ENCODE data around the gene GNB1L. TPM values are rescaled to one million over a fixed set of nuclear protein-coding genes. Genes with fewer than 3 reads are reported as not detected.

GNB1L gene
- total RNA-seq, 1 donor from 2014 or later = 3.7 TPM

- no peak for TF ChIP-seq CTCF (IDR thresholded peaks at IDR 0.05; ENCODE audit: unreplicated experiment)
- peaks cover 17% of the 10 kb centered on the region for H3K4me1 Mint-ChIP-seq (ENCODE audit: unreplicated experiment)
- peaks cover 3% of the 10 kb centered on the region for H3K36me3 Mint-ChIP-seq (ENCODE audit: low read depth, unreplicated experiment)
- no peak overlapping the region for H3K4me3 Mint-ChIP-seq (ENCODE audit: unreplicated experiment)
- no peaks in the 10 kb centered on the region for H3K9me3 Mint-ChIP-seq (ENCODE audit: unreplicated experiment)
- no peak for DNase-seq (ENCODE audit: low spot score)
- H3K27ac Mint-ChIP-seq (ENCODE audit: unreplicated experiment) = no peak overlapping the region
- H3K27me3 Mint-ChIP-seq (ENCODE audit: unreplicated experiment) = peaks cover 12% of the 10 kb centered on the region
Measured at GRCh38 chr22:19748139-19748538, 106.5 kb downstream of the GNB1L start.

GRCh38 chr22:19747551-19747950, 107.1 kb downstream of the GNB1L start:
- Mint-ChIP-seq H3K4me3 (ENCODE audit: unreplicated experiment) (no peak overlapping the region), H3K27ac (ENCODE audit: unreplicated experiment) (no peak overlapping the region), H3K4me1 (ENCODE audit: unreplicated experiment) (peaks cover 17% of the 10 kb centered on the region), H3K27me3 (ENCODE audit: unreplicated experiment) (peaks cover 7% of the 10 kb centered on the region), H3K9me3 (ENCODE audit: unreplicated experiment) (no peaks in the 10 kb centered on the region), H3K36me3 (ENCODE audit: low read depth, unreplicated experiment) (peaks cover 3% of the 10 kb centered on the region)
- DNase-seq (ENCODE audit: low spot score) = no peak
- no peak for TF ChIP-seq CTCF (IDR thresholded peaks at IDR 0.05; ENCODE audit: unreplicated experiment)

GRCh38 chr22:19746726-19747125, 107.9 kb downstream of the GNB1L start:
- no peak overlapping the region for H3K27ac Mint-ChIP-seq (ENCODE audit: unreplicated experiment)

GRCh38 chr22:19745155-19746101, 109.2 kb downstream of the GNB1L start:
- TF ChIP-seq CTCF (IDR thresholded peaks at IDR 0.05; ENCODE audit: unreplicated experiment) = no peak
- H3K4me1 Mint-ChIP-seq (ENCODE audit: unreplicated experiment) = peaks cover 17% of the 10 kb centered on the region
- DNase-seq (ENCODE audit: low spot score) = no peak
- H3K36me3 Mint-ChIP-seq (ENCODE audit: low read depth, unreplicated experiment) = peaks cover 3% of the 10 kb centered on the region
- H3K9me3 Mint-ChIP-seq (ENCODE audit: unreplicated experiment) = no peaks in the 10 kb centered on the region
- H3K27me3 Mint-ChIP-seq (ENCODE audit: unreplicated experiment) = peaks cover 10% of the 10 kb centered on the region
- no peak overlapping the region for H3K4me3 Mint-ChIP-seq (ENCODE audit: unreplicated experiment)
- H3K27ac Mint-ChIP-seq (ENCODE audit: unreplicated experiment) = no peak overlapping the region

More at GRCh38 chr22:19746726-19747125, 107.9 kb downstream of the GNB1L start:
- H3K27me3 Mint-ChIP-seq (ENCODE audit: unreplicated experiment) = peaks cover 10% of the 10 kb centered on the region
- peaks cover 3% of the 10 kb centered on the region for H3K36me3 Mint-ChIP-seq (ENCODE audit: low read depth, unreplicated experiment)
- peaks cover 17% of the 10 kb centered on the region for H3K4me1 Mint-ChIP-seq (ENCODE audit: unreplicated experiment)
- no peaks in the 10 kb centered on the region for H3K9me3 Mint-ChIP-seq (ENCODE audit: unreplicated experiment)
- no peak overlapping the region for H3K4me3 Mint-ChIP-seq (ENCODE audit: unreplicated experiment)
- no peak for TF ChIP-seq CTCF (IDR thresholded peaks at IDR 0.05; ENCODE audit: unreplicated experiment)
- no peak for DNase-seq (ENCODE audit: low spot score)
